Measurements from ENCODE around the gene PARD3.

PARD3 gene

GRCh38 chr10:34348917-34349485 lies 466.1 kb downstream of the PARD3 start:
- TF ChIP-seq CTCF (IDR thresholded peaks at IDR 0.05; ENCODE audit: low read depth, low read length): no peak
- no peak for DNase-seq (ENCODE audit: low read depth, low spot score)
- in situ Hi-C loops (cut with HindIII; ENCODE audit: low sequenced_read_pairs): no loop called here
- H3K4me3 ChIP-seq (ENCODE audit: low read depth, low read length): no peak overlapping the region

- TF ChIP-seq CTCF (IDR thresholded peaks at IDR 0.05; ENCODE audit: low read depth, low read length): no peak
- H3K4me3 ChIP-seq (ENCODE audit: low read depth, low read length): no peak overlapping the region
- in situ Hi-C loops (cut with HindIII; ENCODE audit: low sequenced_read_pairs): no loop called here
- DNase-seq (ENCODE audit: low read depth, low spot score): no peak
These were observed 467.1 kb downstream of the PARD3 start for GRCh38 chr10:34348021-34348420.

GRCh38 chr10:34347131-34347530 lies 468.0 kb downstream of the PARD3 start:
- no peak overlapping the region for H3K4me3 ChIP-seq (ENCODE audit: low read depth, low read length)
- no peak for DNase-seq (ENCODE audit: low read depth, low spot score)
- no peak for TF ChIP-seq CTCF (IDR thresholded peaks at IDR 0.05; ENCODE audit: low read depth, low read length)
- in situ Hi-C loops (cut with HindIII; ENCODE audit: low sequenced_read_pairs): no loop called here

- no peak overlapping the region for H3K4me3 ChIP-seq (ENCODE audit: low read depth, low read length)
- DNase-seq (ENCODE audit: low read depth, low spot score): no peak
- no peak for TF ChIP-seq CTCF (IDR thresholded peaks at IDR 0.05; ENCODE audit: low read depth, low read length)
- in situ Hi-C loops (cut with HindIII; ENCODE audit: low sequenced_read_pairs): no loop called here
These were observed 468.5 kb downstream of the PARD3 start for GRCh38 chr10:34346516-34347100.

GRCh38 chr10:34345383-34345782 lies 469.7 kb downstream of the PARD3 start:
- H3K4me3 ChIP-seq (ENCODE audit: low read depth, low read length): no peak overlapping the region
- in situ Hi-C loops (cut with HindIII; ENCODE audit: low sequenced_read_pairs): no loop called here
- no peak for TF ChIP-seq CTCF (IDR thresholded peaks at IDR 0.05; ENCODE audit: low read depth, low read length)
- DNase-seq (ENCODE audit: low read depth, low spot score): no peak

- no peak overlapping the region for H3K4me3 ChIP-seq (ENCODE audit: low read depth, low read length)
- DNase-seq (ENCODE audit: low read depth, low spot score): peak; percentile 27
- TF ChIP-seq CTCF (IDR thresholded peaks at IDR 0.05; ENCODE audit: low read depth, low read length): no peak
- in situ Hi-C loops (cut with HindIII; ENCODE audit: low sequenced_read_pairs): no loop called here
These were observed 471.3 kb downstream of the PARD3 start for GRCh38 chr10:34343764-34344163.
